HG03378 (cell line): ENCODE measurements around the gene PRR16.

Source experiments
- ATAC-seq: cut with Tn5 transposase; IDR thresholded peaks from one replicate; pipeline ENCODE4 v1.9.1; 2021; ENCODE audit warnings: mild to moderate bottlenecking, moderate library complexity; ENCODE audit not compliant: unreplicated experiment

Gene PRR16

GRCh38 chr5:120703918-120704587 lies 240.0 kb downstream of the PRR16 start:
- ATAC-seq = no peak

GRCh38 chr5:120706877-120707276 lies 242.8 kb downstream of the PRR16 start:
- ATAC-seq = no peak

DNA sequence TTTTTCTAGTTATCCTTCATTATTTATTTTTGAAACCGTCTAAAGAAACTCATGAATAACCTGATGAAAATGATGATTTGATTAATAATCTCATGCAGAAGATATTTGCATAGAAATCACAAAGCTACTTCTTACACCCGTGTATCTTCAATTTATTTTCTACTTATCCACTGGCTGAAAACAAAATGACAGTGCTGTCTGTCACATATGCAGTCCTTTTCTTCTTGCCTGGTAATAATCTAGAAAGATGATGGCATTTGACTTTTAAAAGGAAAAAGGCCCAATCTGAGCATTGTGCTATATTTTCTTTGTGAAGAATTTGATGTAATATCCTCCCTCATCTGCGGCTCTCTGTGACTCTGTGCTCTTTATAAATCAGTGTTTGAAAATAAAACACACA lies 253.3 kb downstream of the PRR16 start:
- ATAC-seq = no peak

DNA sequence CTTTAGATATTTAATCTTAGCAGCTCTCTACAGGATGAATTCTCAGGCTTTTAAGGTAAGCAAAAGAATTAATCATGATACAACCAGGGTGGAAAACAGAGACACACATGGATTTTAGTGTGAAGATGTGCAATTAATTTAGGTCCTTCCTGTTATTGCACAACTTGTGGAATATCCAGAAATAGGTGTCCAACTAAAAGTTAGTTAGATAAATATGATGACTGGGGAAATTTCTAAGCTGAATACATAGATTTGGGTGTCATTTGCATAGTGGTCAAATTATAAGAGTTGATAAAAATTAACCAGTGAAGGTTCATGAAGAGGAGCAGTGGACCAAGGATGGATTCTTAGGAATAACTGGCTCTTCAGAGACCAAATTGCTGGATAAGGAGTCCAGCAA lies 266.1 kb downstream of the PRR16 start:
- ATAC-seq = no peak

GRCh38 chr5:120734033-120734432 lies 269.9 kb downstream of the PRR16 start:
- no peak for ATAC-seq

GRCh38 chr5:120735076-120735475 lies 271.0 kb downstream of the PRR16 start:
- no peak for ATAC-seq
